Astrocyte (in vitro differentiated cells and primary cell): ENCODE measurements around the gene MT1M. TPM values are rescaled to one million over a fixed set of nuclear protein-coding genes. Genes with fewer than 3 reads are reported as not detected.
A peak's percentile ranks its signal among the peaks of the same experiment; 100 is the strongest.
"Not testable (repeated sequence)": the region's sequence is repeated elsewhere in the genome, so short reads cannot be mapped to it uniquely, and the experiment has no call there.

Source experiments
- DNase-seq: peaks from one replicate; pipeline ENCODE4 v3.0.0-alpha.2; 2010; ENCODE audit warnings: low read depth
- FAIRE-seq: peaks from 2 replicates; lab custom pipeline; 2011; peaks lifted over from hg19 to GRCh38; lab: Jason Lieb, UNC
- H2AFZ ChIP-seq: 2 replicates; pipeline ENCODE4 v1.6.0; 2012; ENCODE audit warnings: low read depth, low read length, inconsistent platforms
- H3K27ac ChIP-seq: 2 replicates; pipeline ENCODE4 v1.5.1; 2011; ENCODE audit warnings: low read depth, low read length, inconsistent platforms
- H3K27me3 ChIP-seq: 2 replicates; pipeline ENCODE4 v1.6.0; 2011; ENCODE audit warnings: low read length, inconsistent platforms; ENCODE audit not compliant: insufficient read depth
- H3K36me3 ChIP-seq: 2 replicates; pipeline ENCODE4 v1.5.1; 2011; ENCODE audit warnings: low read length, inconsistent platforms; ENCODE audit not compliant: insufficient read depth
- H3K4me1 ChIP-seq: 2 replicates; pipeline ENCODE4 v1.5.1; 2011; ENCODE audit warnings: low read length, inconsistent platforms; ENCODE audit not compliant: insufficient read depth
- H3K4me2 ChIP-seq: 2 replicates; pipeline ENCODE4 v1.6.0; 2012; ENCODE audit warnings: low read length, inconsistent platforms
- H3K4me3 ChIP-seq: 2 replicates; pipeline ENCODE4 v1.5.1; 2011; ENCODE audit warnings: low read depth, mild to moderate bottlenecking, low read length, inconsistent platforms; ENCODE audit not compliant: insufficient read depth
- H3K79me2 ChIP-seq: 2 replicates; pipeline ENCODE4 v1.6.0; 2012; ENCODE audit warnings: mild to moderate bottlenecking, low read length, inconsistent platforms; ENCODE audit not compliant: insufficient read depth
- H3K9ac ChIP-seq: 2 replicates; pipeline ENCODE4 v1.6.0; 2012; ENCODE audit warnings: mild to moderate bottlenecking, low read length, inconsistent platforms
- H3K9me3 ChIP-seq: 2 replicates; pipeline ENCODE4 v1.5.1; 2012; ENCODE audit warnings: low read depth, mild to moderate bottlenecking, low read length, inconsistent platforms; ENCODE audit not compliant: insufficient read depth
- H4K20me1 ChIP-seq: 2 replicates; pipeline ENCODE4 v1.6.0; 2012; ENCODE audit warnings: low read length, inconsistent platforms; ENCODE audit not compliant: insufficient read depth
- H3K27ac Mint-ChIP-seq: one replicate; pipeline ENCODE4 v1.8.0; 2021; ENCODE audit warnings: mild to moderate bottlenecking, mixed read lengths; ENCODE audit not compliant: unreplicated experiment
- H3K27me3 Mint-ChIP-seq: one replicate; pipeline ENCODE4 v1.8.0; 2021; ENCODE audit warnings: low read depth, mixed read lengths; ENCODE audit not compliant: unreplicated experiment
- H3K36me3 Mint-ChIP-seq: one replicate; pipeline ENCODE4 v1.8.0; 2021; ENCODE audit warnings: low read depth, mixed read lengths; ENCODE audit not compliant: unreplicated experiment
- H3K4me1 Mint-ChIP-seq: one replicate; pipeline ENCODE4 v1.8.0; 2021; ENCODE audit warnings: low read depth, mixed read lengths; ENCODE audit not compliant: unreplicated experiment
- H3K4me3 Mint-ChIP-seq: one replicate; pipeline ENCODE4 v1.8.0; 2021; ENCODE audit warnings: mild to moderate bottlenecking, moderate library complexity, mixed read lengths; ENCODE audit not compliant: unreplicated experiment
- H3K9me3 Mint-ChIP-seq: one replicate; pipeline ENCODE4 v1.8.0; 2021; ENCODE audit warnings: mild to moderate bottlenecking, mixed read lengths; ENCODE audit not compliant: unreplicated experiment
- CTCF ChIP-seq: IDR thresholded peaks from 2 replicates; pipeline ENCODE4 v1.5.1; 2011; ENCODE audit warnings: low read depth, mild to moderate bottlenecking, inconsistent platforms, low read length, moderate library complexity; ENCODE audit not compliant: insufficient read depth
- EZH2 ChIP-seq: IDR thresholded peaks from 2 replicates; pipeline ENCODE4 v1.6.1; 2012; ENCODE audit warnings: mild to moderate bottlenecking, low read length, inconsistent platforms; ENCODE audit not compliant: insufficient read depth
- total RNA-seq: library from RNA; stranded (reverse); gene quantifications from 2 replicates; pipeline ENCODE4 v1.2.1, GENCODE V29; 2021

MT1M gene
- total RNA-seq, 1 donor from 2014 or later, result not detected

GRCh38 chr16:56664506-56664905 lies 32.0 kb downstream of the MT1M start:
- Histone ChIP-seq H3K9ac (no peak overlapping the region), H3K27me3 (peaks cover 99% of the 10 kb centered on the region), H2AFZ (no peak overlapping the region), H3K9me3 (peaks cover 2% of the 10 kb centered on the region), H3K36me3 (no peaks in the 10 kb centered on the region), H3K79me2 (no peaks in the 10 kb centered on the region), H3K27ac (no peak overlapping the region), H3K4me1 (peaks cover 11% of the 10 kb centered on the region), H4K20me1 (peaks cover 4% of the 10 kb centered on the region), H3K4me3 (no peak overlapping the region), H3K4me2 (no peak overlapping the region)
- FAIRE-seq (no peak), DNase-seq (no peak)
- Mint-ChIP-seq H3K27me3 (peaks cover 93% of the 10 kb centered on the region), H3K27ac (no peak overlapping the region), H3K4me1 (peaks cover 4% of the 10 kb centered on the region), H3K4me3 (no peak overlapping the region), H3K36me3 (no peaks in the 10 kb centered on the region), H3K9me3 (peaks cover 8% of the 10 kb centered on the region)
- TF ChIP-seq EZH2 (no peak), CTCF (no peak)

GRCh38 chr16:56665286-56666261 lies 33.1 kb downstream of the MT1M start:
- H3K27me3 Mint-ChIP-seq, result peaks cover 93% of the 10 kb centered on the region
- not testable (repeated sequence) for H3K4me1 Mint-ChIP-seq, H3K27ac Mint-ChIP-seq, H4K20me1 ChIP-seq, H3K4me2 ChIP-seq, H3K4me3 Mint-ChIP-seq, H3K27ac ChIP-seq, DNase-seq, H3K36me3 ChIP-seq, H3K36me3 Mint-ChIP-seq, H3K4me3 ChIP-seq, H3K9me3 ChIP-seq, H3K79me2 ChIP-seq, H2AFZ ChIP-seq, FAIRE-seq, H3K9ac ChIP-seq
- peaks cover 11% of the 10 kb centered on the region for H3K9me3 Mint-ChIP-seq
- peaks cover 11% of the 10 kb centered on the region for H3K4me1 ChIP-seq
- H3K27me3 ChIP-seq, result peaks cover 99% of the 10 kb centered on the region

GRCh38 chr16:56667581-56668571 lies 35.4 kb downstream of the MT1M start, which contains the start of gene MT1G:
Gene MT1G (minus strand): TSS chr16:56668065. CDS start chr16:56667993, 72 bp downstream.
- FAIRE-seq (no peak), DNase-seq (no peak)
- H3K9me3 ChIP-seq, result peaks cover 2% of the 10 kb centered on the region
- no peaks in the 10 kb centered on the region for H3K79me2 ChIP-seq
- peak within 1 kb of the TSS; percentile 47 for H3K27ac Mint-ChIP-seq
- peaks cover 4% of the 10 kb centered on the region for H4K20me1 ChIP-seq
- H3K9ac ChIP-seq, result no peak within 1 kb of the TSS
- H3K27ac ChIP-seq, result no peak within 1 kb of the TSS
- H3K36me3 Mint-ChIP-seq, result peaks cover 2% of the 10 kb centered on the region
- H3K4me3 ChIP-seq, result no peak within 1 kb of the TSS
- peak within 1 kb of the TSS; percentile 64 for H3K4me2 ChIP-seq
- H3K36me3 ChIP-seq, result no peaks in the 10 kb centered on the region
- no peak for TF ChIP-seq CTCF
- peak; percentile 91 for TF ChIP-seq EZH2
- peaks cover 8% of the 10 kb centered on the region for H3K4me1 ChIP-seq
- peak within 1 kb of the TSS; percentile 43 for H2AFZ ChIP-seq
- H3K27me3 ChIP-seq, result peaks cover 99% of the 10 kb centered on the region
- peaks cover 4% of the 10 kb centered on the region for H3K4me1 Mint-ChIP-seq
- H3K9me3 Mint-ChIP-seq, result peaks cover 11% of the 10 kb centered on the region
- H3K27me3 Mint-ChIP-seq, result peaks cover 94% of the 10 kb centered on the region
- H3K4me3 Mint-ChIP-seq, result no peak within 1 kb of the TSS
